BJ (cell line): ENCODE results near the gene TEX19. TPM values are rescaled to one million over a fixed set of nuclear protein-coding genes. Genes with fewer than 3 reads are reported as not detected.
"Not testable (repeated sequence)": the region's sequence is repeated elsewhere in the genome, so short reads cannot be mapped to it uniquely, and the experiment has no call there.

Experiments used
- CTCF ChIA-PET: fragments of 350-600 bp; formaldehyde crosslinking; extraction: SDS; loops from one replicate; lab custom pipeline; 2021; ENCODE audit warnings: antibody characterized with exemption, inconsistent platforms; lab: Yijun Ruan, JAX
- POLR2A ChIA-PET: fragments of 300-600 bp; sonication (Branson Sonifier 250); formaldehyde crosslinking; extraction: SDS; loops from one replicate; lab custom pipeline; 2021; ENCODE audit warnings: antibody characterized with exemption; lab: Charles Lee
- DNase-seq: peaks from one replicate; pipeline ENCODE4 v3.0.0-alpha.2; 2011; ENCODE audit warnings: low read depth
- H3K27me3 ChIP-seq: 2 replicates; pipeline ENCODE4 v1.6.0; 2011; ENCODE audit warnings: low read length; ENCODE audit not compliant: control insufficient read depth, insufficient read depth
- H3K36me3 ChIP-seq: 2 replicates; pipeline ENCODE4 v1.5.1; 2011; ENCODE audit warnings: low read length; ENCODE audit not compliant: control insufficient read depth, insufficient read depth
- H3K4me3 ChIP-seq: 2 replicates; pipeline ENCODE4 v1.5.1; 2011; ENCODE audit warnings: low read depth, mild to moderate bottlenecking, control low read depth, low read length
- polyA plus RNA-seq: library from polyadenylated mRNA; depleted of rRNA; stranded (reverse); fragments of >200 nt; gene quantifications from 2 replicates; pipeline ENCODE4 v1.2.3, GENCODE V29; 2011
- TF ChIP-seq, protein P1 (sequence below): IDR thresholded peaks from 2 replicates; pipeline ENCODE4 v1.5.1; 2011; ENCODE audit warnings: low read depth, mild to moderate bottlenecking, control low read depth, inconsistent platforms, low read length, moderate library complexity; ENCODE audit not compliant: insufficient read depth

The TEX19 gene
- polyA plus RNA-seq, 1 experiment, result 0.06 TPM

DNA sequence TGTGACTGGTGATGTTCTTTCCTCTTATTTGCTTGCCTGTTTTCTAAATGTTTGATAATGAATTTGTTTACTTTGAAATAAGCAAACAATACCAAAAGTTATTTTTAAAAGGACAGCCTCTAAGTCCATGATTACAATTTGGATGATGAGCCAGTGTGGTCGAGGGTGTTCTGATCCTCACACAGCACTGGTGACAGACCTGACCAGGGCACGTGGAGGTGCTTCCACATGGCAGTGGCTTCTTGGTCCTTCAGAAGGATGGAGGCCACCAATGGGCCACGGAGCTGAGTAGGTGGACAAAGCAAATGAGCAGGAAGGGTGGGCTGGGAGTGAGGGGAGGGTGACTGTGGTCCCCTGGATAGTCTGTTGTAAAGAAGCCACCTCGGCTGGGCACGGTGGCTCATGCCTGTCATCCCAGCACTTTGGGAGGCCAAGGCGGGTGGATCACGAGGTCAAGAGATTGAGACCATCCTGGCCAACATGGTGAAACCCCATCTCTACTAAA is 4.2 kb upstream of the TEX19 start:
- no peak for DNase-seq
- POLR2A ChIA-PET, result no interaction called here
- no peak overlapping the region for H3K4me3 ChIP-seq
- TF ChIP-seq, protein P1, sequence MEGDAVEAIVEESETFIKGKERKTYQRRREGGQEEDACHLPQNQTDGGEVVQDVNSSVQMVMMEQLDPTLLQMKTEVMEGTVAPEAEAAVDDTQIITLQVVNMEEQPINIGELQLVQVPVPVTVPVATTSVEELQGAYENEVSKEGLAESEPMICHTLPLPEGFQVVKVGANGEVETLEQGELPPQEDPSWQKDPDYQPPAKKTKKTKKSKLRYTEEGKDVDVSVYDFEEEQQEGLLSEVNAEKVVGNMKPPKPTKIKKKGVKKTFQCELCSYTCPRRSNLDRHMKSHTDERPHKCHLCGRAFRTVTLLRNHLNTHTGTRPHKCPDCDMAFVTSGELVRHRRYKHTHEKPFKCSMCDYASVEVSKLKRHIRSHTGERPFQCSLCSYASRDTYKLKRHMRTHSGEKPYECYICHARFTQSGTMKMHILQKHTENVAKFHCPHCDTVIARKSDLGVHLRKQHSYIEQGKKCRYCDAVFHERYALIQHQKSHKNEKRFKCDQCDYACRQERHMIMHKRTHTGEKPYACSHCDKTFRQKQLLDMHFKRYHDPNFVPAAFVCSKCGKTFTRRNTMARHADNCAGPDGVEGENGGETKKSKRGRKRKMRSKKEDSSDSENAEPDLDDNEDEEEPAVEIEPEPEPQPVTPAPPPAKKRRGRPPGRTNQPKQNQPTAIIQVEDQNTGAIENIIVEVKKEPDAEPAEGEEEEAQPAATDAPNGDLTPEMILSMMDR, result no peak
- no peaks in the 10 kb centered on the region for H3K36me3 ChIP-seq
- H3K27me3 ChIP-seq, result peaks cover 4% of the 10 kb centered on the region
- CTCF ChIA-PET, result interaction anchor here (2.4 kb wide), 1 partner anchor 59 kb away, joined by 7 read pairs; no protein-coding TSS in a partner anchor

DNA sequence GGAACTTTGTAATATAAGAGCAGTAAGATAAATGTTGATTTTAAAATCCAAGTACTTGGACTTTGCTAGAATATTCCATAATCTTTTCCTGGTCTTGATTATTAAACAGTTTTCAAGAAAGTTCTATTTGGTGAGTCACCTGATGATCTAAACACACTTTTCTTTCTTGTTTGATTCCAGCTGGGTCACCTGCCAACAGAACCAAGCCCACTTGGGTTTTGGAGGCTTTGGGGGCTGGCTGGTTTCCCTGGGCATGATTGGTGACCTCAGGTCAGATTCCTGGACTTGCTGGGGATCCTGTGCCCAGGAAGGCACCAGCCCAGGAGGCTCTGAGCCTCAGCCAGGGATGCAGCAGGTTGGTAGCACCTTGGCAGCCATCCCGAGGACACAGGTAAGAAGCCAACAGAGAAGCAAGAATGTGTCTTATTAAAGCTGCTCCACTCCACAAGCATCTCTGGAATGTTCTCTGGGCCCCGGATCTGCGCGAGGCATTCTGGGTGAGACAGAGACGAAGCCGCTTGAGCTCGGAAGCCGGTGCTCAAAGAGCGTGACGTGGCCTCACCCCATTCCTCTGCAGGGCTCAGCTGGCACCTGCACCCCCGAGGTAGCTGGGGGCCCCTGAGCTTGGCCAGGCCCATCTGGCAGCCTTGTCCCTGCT is 3.1 kb upstream of the TEX19 start:
- DNase-seq, result no peak
- ChIA-PET CTCF (interaction anchor here (0.6 to 2.4 kb wide), 5 partner anchors 14 to 198 kb away, joined by 3 to 7 read pairs (median 4); no protein-coding TSS in a partner anchor), POLR2A (no interaction called here)
- TF ChIP-seq, protein P1, result no peak
- H3K27me3 ChIP-seq, result peaks cover 4% of the 10 kb centered on the region
- H3K4me3 ChIP-seq, result no peak overlapping the region
- no peaks in the 10 kb centered on the region for H3K36me3 ChIP-seq

DNA sequence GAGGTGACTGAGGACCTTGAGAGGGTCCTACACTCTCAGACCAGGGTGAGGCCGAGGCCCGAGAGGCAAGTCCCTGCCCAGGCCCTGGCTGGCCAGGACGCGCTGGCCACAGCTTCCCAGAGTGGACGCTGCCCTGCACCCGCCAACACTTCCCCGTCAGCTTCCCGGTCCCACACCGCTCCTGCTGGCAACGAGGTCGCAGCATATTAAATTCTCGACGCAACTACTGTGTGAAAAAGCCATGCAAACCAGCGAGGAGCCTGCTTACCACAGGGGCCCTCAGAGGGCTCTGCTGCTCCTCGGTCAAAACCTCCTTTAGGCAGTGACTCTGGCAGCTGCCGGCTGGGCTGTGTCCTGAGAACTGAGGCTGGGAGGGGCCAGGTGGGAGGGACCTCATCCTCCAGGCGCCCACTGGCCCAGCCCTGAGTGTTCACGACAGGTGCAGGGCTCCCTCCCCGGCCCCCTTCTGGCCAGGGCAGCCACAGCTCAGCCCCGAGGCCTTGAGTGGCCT is 2.1 kb upstream of the TEX19 start:
- Histone ChIP-seq H3K36me3 (no peaks in the 10 kb centered on the region), H3K4me3 (no peak overlapping the region), H3K27me3 (peaks cover 4% of the 10 kb centered on the region)
- TF ChIP-seq, protein P1, result no peak
- DNase-seq, result no peak
- ChIA-PET POLR2A (no interaction called here), CTCF (interaction anchor here (1.0 to 2.4 kb wide), 4 partner anchors 13 to 197 kb away, joined by 3 to 7 read pairs (median 4); no protein-coding TSS in a partner anchor)

DNA sequence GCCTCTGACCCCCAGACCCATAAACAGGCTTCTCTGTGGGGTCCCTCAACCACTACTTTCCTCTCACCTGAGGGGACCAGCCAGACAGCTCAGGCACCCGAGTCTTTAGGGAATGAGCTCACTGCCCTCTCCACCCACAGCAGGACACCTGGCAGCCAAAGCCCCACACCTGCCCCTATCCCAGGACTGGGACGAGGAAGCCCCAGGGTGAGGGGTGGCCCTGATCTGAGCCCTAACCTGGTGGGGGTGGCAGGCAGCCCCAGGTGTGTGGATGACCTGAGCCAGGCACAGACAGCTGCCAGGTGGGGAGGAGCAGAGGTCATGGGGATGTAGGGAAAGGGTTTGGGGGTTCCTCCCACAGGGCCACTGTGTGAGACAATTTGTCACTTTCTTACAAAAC is 1.7 kb upstream of the TEX19 start:
- Histone ChIP-seq H3K27me3 (peaks cover 4% of the 10 kb centered on the region), H3K4me3 (no peak overlapping the region), H3K36me3 (no peaks in the 10 kb centered on the region)
- TF ChIP-seq, protein P1, result no peak
- ChIA-PET POLR2A (no interaction called here), CTCF (interaction anchor here (1.2 to 1.5 kb wide), 3 partner anchors 13 to 60 kb away, joined by 3 to 6 read pairs (median 4); partner anchors contain the start of gene HEXD)
- DNase-seq, result no peak

DNA sequence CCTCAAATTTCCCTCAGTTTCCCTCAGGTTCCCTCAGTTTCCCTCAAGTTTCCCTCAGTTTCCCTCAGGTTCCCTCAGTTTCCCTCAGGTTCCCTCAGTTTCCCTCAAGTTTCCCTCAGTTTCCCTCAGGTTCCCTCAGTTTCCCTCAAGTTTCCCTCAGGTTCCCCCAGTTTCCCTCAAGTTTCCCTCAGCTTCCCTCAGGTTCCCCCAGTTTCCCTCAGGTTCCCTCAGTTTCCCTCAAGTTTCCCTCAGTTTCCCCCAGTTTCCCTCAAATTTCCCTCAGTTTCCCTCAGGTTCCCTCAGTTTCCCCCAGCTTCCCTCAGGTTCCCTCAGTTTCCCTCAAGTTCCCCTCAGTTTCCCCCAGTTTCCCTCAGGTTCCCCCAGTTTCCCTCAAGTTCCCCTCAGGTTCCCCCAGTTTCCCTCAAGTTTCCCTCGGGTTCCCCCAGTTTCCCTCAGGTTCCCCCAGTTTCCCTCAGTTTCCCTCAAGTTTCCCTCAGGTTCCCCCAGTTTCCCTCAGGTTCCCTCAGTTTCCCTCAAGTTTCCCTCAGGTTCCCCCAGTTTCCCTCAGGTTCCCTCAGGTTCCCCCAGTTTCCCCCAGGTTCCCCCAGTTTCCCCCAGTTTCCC is 516 bp downstream of the TEX19 start:
- POLR2A ChIA-PET, DNase-seq, H3K4me3 ChIP-seq, H3K27me3 ChIP-seq, H3K36me3 ChIP-seq: not testable (repeated sequence)
- CTCF ChIA-PET, result interaction anchor here (1.3 kb wide), 1 partner anchor 56 kb away, joined by 5 read pairs; no protein-coding TSS in a partner anchor
